DMS 273 (cell line): Measurements from ENCODE around the gene NYAP1.
"Not testable (repeated sequence)": the region's sequence is repeated elsewhere in the genome, so short reads cannot be mapped to it uniquely, and the experiment has no call there.

ENCODE experiments used
- DNase-seq: peaks from one replicate; lab custom pipeline; 2025; ENCODE audit not compliant: unreplicated experiment; lab: John Stamatoyannopoulos, UW

NYAP1 gene

GRCh38 chr7:100540073-100540723, 56.5 kb downstream of the NYAP1 start:
- no peak for DNase-seq

GRCh38 chr7:100541309-100541708, 57.6 kb downstream of the NYAP1 start:
- DNase-seq = not testable (repeated sequence)

GRCh38 chr7:100543586-100543985, 59.9 kb downstream of the NYAP1 start:
- no peak for DNase-seq

GRCh38 chr7:100544386-100544785, 60.7 kb downstream of the NYAP1 start:
- DNase-seq = no peak
